ENCODE data around the gene PRLR. TPM values are rescaled to one million over a fixed set of nuclear protein-coding genes. Genes with fewer than 3 reads are reported as not detected.

Gene PRLR
- total and polyA plus RNA-seq, 9 of the 15 experiments (the other 6 are each of a cell fraction or from before 2014, with no cell fraction given) = 0.02 TPM; not detected in 8

DNA sequence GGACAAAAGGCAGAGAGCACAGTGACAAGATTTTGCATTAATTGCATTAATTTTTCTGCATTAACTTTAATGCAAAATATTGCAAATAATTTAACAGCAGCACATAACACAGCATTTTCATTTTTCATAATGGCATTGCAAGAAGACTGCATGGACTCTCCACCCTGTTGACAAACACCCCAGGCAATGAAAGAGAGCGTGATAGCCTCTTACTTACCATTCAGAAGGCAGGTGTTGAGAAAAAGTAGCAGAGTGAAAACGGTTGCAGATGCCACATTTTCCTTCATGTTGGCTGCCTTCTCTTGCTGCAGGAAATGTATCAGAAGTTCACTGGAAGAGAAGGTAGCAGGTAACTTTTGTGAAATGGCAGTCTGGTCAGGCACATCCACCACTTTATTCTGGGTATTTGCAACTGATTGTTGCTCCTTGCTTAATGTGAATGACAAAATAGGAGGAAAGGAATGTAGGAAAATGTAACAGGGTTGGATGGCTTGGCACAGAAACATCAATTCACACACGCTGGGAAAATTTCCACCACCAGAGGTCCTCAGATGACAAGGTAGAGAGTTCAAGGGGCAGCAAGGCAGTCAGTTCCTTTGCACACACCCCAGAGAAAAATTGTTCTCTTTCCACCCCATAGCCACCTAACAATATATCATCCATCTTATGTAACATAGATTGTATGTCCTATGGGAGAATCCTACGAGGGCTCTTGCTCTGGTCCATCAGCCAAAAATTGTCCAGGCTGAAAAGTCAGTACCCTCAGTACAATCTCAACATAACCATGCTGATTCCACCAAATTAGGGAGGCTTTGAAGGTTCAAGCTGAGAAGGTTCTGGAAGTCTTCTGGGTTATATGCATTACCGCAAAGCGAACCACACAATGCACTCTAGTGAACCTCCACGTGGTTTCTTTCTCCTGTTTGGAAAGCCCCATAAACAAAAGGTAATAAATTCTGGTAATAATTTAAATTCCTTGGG, 140.7 kb downstream of the PRLR start:
- Histone ChIP-seq H3K4me3 (no peak overlapping the region), H3K9me1 (ENCODE audit: control insufficient read depth, insufficient read depth, low read length) (no peaks in the 10 kb centered on the region), H2AFZ (ENCODE audit: low read depth, low read length) (no peak overlapping the region), H3K9me3 (replicated peaks; ENCODE audit: control insufficient read depth, insufficient read depth, low read depth, low read length) (no peaks in the 10 kb centered on the region), H3K27me3 (ENCODE audit: control insufficient read depth in 2 of 2, insufficient read depth in 2 of 2, low read length in 2 of 2) (no peaks in the 10 kb centered on the region; a peak in 1 of 5 replicates), H3K4me1 (replicated peaks in 1 of 2; ENCODE audit: control insufficient read depth in 2 of 2, insufficient read depth in 2 of 2, low read length in 2 of 2) (no peaks in the 10 kb centered on the region), H3K36me3 (ENCODE audit: control insufficient read depth, insufficient read depth, low read length) (no peaks in the 10 kb centered on the region), H3K27ac (ENCODE audit: extremely low read depth, low read depth, low read length) (no peak overlapping the region), H3K79me2 (ENCODE audit: control insufficient read depth, insufficient read depth, low read length) (no peaks in the 10 kb centered on the region), H3K4me2 (ENCODE audit: insufficient read depth, low read length) (no peak overlapping the region), H3K9ac (ENCODE audit: insufficient read depth in 1 of 2, low read depth in 2 of 2, low read length in 2 of 2) (no peak overlapping the region), H4K20me1 (replicated peaks; ENCODE audit: control insufficient read depth, insufficient read depth, low read length) (no peaks in the 10 kb centered on the region)
- DNase-seq (ENCODE audit: extremely low read depth in 1 of 4, low spot score in 3 of 4) (peak; percentile 51 to 61 (median 53)), FAIRE-seq (peak; percentile 91), ATAC-seq (peak; percentile 87)
- 0% methylated on average over 7 of the region's 7 CpGs for WGBS (ENCODE audit: insufficient coverage, low coverage, missing lambda C conversion rate)
- POLR2A ChIA-PET = interaction anchor here (0.8 kb wide), 1 partner anchor 229 kb away, joined by 3 read pairs; no protein-coding TSS in a partner anchor
- in situ Hi-C loops (cut with MboI) = loop anchor here (5.0 kb wide), 1 partner anchor 833 kb away; no protein-coding TSS in a partner anchor
- intact Hi-C loops (cut with micrococcal nuclease) = loop anchor here (1.0 to 2.0 kb wide), 4 partner anchors 94 to 837 kb away; no protein-coding TSS in a partner anchor
- CTCF ChIA-PET (ENCODE audit: low intra/inter-chr PET ratio) = interaction anchor here (0.6 to 2.1 kb wide), 3 partner anchors 113 to 836 kb away, joined by 3 to 33 read pairs (median 3); no protein-coding TSS in a partner anchor
- BruUV-seq (replicated peaks) = no TSS peak
- TF ChIP-seq CHD2 (IDR thresholded peaks at IDR 0.05; ENCODE audit: low read depth, low read length) = no peak
- TF ChIP-seq SMC3 (conservative IDR thresholded peaks at IDR 0.05; ENCODE audit: insufficient read depth, low read depth, low read length) = peak; percentile 70
- TF ChIP-seq, protein P1, sequence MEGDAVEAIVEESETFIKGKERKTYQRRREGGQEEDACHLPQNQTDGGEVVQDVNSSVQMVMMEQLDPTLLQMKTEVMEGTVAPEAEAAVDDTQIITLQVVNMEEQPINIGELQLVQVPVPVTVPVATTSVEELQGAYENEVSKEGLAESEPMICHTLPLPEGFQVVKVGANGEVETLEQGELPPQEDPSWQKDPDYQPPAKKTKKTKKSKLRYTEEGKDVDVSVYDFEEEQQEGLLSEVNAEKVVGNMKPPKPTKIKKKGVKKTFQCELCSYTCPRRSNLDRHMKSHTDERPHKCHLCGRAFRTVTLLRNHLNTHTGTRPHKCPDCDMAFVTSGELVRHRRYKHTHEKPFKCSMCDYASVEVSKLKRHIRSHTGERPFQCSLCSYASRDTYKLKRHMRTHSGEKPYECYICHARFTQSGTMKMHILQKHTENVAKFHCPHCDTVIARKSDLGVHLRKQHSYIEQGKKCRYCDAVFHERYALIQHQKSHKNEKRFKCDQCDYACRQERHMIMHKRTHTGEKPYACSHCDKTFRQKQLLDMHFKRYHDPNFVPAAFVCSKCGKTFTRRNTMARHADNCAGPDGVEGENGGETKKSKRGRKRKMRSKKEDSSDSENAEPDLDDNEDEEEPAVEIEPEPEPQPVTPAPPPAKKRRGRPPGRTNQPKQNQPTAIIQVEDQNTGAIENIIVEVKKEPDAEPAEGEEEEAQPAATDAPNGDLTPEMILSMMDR (IDR thresholded peaks at IDR 0.05 in 2 of 3, conservative IDR thresholded peaks at IDR 0.05 in 1 of 3; ENCODE audit: insufficient read depth in 2 of 3, low read depth in 1 of 3, low read length in 3 of 3) = peak; percentile 70 to 86 (median 73)
- TF ChIP-seq RNF2 (IDR thresholded peaks at IDR 0.05) = no peak
- peak; percentile 31; the same call in 1 of the 2 replicates for TF ChIP-seq STAG1 (CRISPR knock-in tag; IDR thresholded peaks at IDR 0.05; ENCODE audit: borderline replicate concordance)
- TF ChIP-seq, protein P2, sequence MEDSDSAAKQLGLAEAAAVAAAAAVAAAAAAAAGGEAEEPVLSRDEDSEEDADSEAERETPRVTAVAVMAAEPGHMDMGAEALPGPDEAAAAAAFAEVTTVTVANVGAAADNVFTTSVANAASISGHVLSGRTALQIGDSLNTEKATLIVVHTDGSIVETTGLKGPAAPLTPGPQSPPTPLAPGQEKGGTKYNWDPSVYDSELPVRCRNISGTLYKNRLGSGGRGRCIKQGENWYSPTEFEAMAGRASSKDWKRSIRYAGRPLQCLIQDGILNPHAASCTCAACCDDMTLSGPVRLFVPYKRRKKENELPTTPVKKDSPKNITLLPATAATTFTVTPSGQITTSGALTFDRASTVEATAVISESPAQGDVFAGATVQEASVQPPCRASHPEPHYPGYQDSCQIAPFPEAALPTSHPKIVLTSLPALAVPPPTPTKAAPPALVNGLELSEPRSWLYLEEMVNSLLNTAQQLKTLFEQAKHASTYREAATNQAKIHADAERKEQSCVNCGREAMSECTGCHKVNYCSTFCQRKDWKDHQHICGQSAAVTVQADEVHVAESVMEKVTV (CRISPR knock-in tag; IDR thresholded peaks at IDR 0.05) = peak; percentile 67; the same call in 1 of the 2 replicates
- TF ChIP-seq, protein P3, sequence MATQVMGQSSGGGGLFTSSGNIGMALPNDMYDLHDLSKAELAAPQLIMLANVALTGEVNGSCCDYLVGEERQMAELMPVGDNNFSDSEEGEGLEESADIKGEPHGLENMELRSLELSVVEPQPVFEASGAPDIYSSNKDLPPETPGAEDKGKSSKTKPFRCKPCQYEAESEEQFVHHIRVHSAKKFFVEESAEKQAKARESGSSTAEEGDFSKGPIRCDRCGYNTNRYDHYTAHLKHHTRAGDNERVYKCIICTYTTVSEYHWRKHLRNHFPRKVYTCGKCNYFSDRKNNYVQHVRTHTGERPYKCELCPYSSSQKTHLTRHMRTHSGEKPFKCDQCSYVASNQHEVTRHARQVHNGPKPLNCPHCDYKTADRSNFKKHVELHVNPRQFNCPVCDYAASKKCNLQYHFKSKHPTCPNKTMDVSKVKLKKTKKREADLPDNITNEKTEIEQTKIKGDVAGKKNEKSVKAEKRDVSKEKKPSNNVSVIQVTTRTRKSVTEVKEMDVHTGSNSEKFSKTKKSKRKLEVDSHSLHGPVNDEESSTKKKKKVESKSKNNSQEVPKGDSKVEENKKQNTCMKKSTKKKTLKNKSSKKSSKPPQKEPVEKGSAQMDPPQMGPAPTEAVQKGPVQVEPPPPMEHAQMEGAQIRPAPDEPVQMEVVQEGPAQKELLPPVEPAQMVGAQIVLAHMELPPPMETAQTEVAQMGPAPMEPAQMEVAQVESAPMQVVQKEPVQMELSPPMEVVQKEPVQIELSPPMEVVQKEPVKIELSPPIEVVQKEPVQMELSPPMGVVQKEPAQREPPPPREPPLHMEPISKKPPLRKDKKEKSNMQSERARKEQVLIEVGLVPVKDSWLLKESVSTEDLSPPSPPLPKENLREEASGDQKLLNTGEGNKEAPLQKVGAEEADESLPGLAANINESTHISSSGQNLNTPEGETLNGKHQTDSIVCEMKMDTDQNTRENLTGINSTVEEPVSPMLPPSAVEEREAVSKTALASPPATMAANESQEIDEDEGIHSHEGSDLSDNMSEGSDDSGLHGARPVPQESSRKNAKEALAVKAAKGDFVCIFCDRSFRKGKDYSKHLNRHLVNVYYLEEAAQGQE (IDR thresholded peaks at IDR 0.05; ENCODE audit: borderline replicate concordance) = peak; percentile 73
- TF ChIP-seq, protein P3 (CRISPR knock-in tag; IDR thresholded peaks at IDR 0.05; ENCODE audit: low read depth) = no peak

Measured in K562 (cell line).